HG02642 (cell line): ENCODE results near the gene SEPTIN2.
"Not testable (repeated sequence)": the region's sequence is repeated elsewhere in the genome, so short reads cannot be mapped to it uniquely, and the experiment has no call there.

Experiments used
- ATAC-seq: cut with Tn5 transposase; IDR thresholded peaks from one replicate; pipeline ENCODE4 v1.9.1; 2021; ENCODE audit warnings: mild to moderate bottlenecking; ENCODE audit not compliant: unreplicated experiment, poor library complexity

Gene SEPTIN2

GRCh38 chr2:241315879-241316631 is at the start of gene SEPTIN2:
TSS of gene SEPTIN2 (plus strand) at chr2:241315925. CDS start at chr2:241324233, 8,308 bp downstream.
- peak; percentile 46 for ATAC-seq

- no peak for ATAC-seq
Measured at GRCh38 chr2:241267249-241268067, 48.3 kb upstream of the SEPTIN2 start.

- ATAC-seq, result no peak
Measured at GRCh38 chr2:241268306-241268705, 47.4 kb upstream of the SEPTIN2 start.

- no peak for ATAC-seq
Measured at GRCh38 chr2:241268716-241269445, 46.8 kb upstream of the SEPTIN2 start.

- ATAC-seq, result no peak
Measured at GRCh38 chr2:241269707-241270520, 45.8 kb upstream of the SEPTIN2 start.

- no peak for ATAC-seq
Measured at GRCh38 chr2:241270531-241270930, 45.2 kb upstream of the SEPTIN2 start.

- peak; percentile 52 for ATAC-seq
Measured at GRCh38 chr2:241271706-241272302, 43.9 kb upstream of the SEPTIN2 start.

- ATAC-seq, result peak; percentile 55
Measured at GRCh38 chr2:241272303-241273209, 43.2 kb upstream of the SEPTIN2 start.

- no peak for ATAC-seq
Measured at GRCh38 chr2:241273210-241274020, 42.3 kb upstream of the SEPTIN2 start.

- ATAC-seq, result no peak
Measured at GRCh38 chr2:241274127-241274526, 41.6 kb upstream of the SEPTIN2 start.

- no peak for ATAC-seq
Measured at GRCh38 chr2:241275504-241275903, 40.2 kb upstream of the SEPTIN2 start.

GRCh38 chr2:241275910-241276309 is 39.8 kb upstream of the SEPTIN2 start:
- no peak for ATAC-seq

- not testable (repeated sequence) for ATAC-seq
Measured at GRCh38 chr2:241278306-241278705, 37.4 kb upstream of the SEPTIN2 start.

GRCh38 chr2:241279413-241279812 is 36.3 kb upstream of the SEPTIN2 start:
- ATAC-seq, result no peak

GRCh38 chr2:241279828-241280227 is 35.9 kb upstream of the SEPTIN2 start:
- ATAC-seq, result no peak

- ATAC-seq, result no peak
Measured at GRCh38 chr2:241280291-241280690, 35.4 kb upstream of the SEPTIN2 start.

- ATAC-seq, result no peak
Measured at GRCh38 chr2:241282555-241282954, 33.2 kb upstream of the SEPTIN2 start.

GRCh38 chr2:241285596-241285995 is 30.1 kb upstream of the SEPTIN2 start:
- ATAC-seq, result no peak
